BJ (cell line): ENCODE results near the gene MAP2K5. TPM values are rescaled to one million over a fixed set of nuclear protein-coding genes. Genes with fewer than 3 reads are reported as not detected.

ENCODE experiments used
- CTCF ChIA-PET: fragments of 350-600 bp; formaldehyde crosslinking; extraction: SDS; loops from one replicate; lab custom pipeline; 2021; ENCODE audit warnings: antibody characterized with exemption, inconsistent platforms; lab: Yijun Ruan, JAX
- POLR2A ChIA-PET: fragments of 300-600 bp; sonication (Branson Sonifier 250); formaldehyde crosslinking; extraction: SDS; loops from one replicate; lab custom pipeline; 2021; ENCODE audit warnings: antibody characterized with exemption; lab: Charles Lee
- DNase-seq: peaks from one replicate; pipeline ENCODE4 v3.0.0-alpha.2; 2011; ENCODE audit warnings: low read depth
- H3K27me3 ChIP-seq: 2 replicates; pipeline ENCODE4 v1.6.0; 2011; ENCODE audit warnings: low read length; ENCODE audit not compliant: control insufficient read depth, insufficient read depth
- H3K36me3 ChIP-seq: 2 replicates; pipeline ENCODE4 v1.5.1; 2011; ENCODE audit warnings: low read length; ENCODE audit not compliant: control insufficient read depth, insufficient read depth
- H3K4me3 ChIP-seq: 2 replicates; pipeline ENCODE4 v1.5.1; 2011; ENCODE audit warnings: low read depth, mild to moderate bottlenecking, control low read depth, low read length
- CTCF ChIP-seq: IDR thresholded peaks from 2 replicates; pipeline ENCODE4 v1.5.1; 2011; ENCODE audit warnings: low read depth, mild to moderate bottlenecking, control low read depth, inconsistent platforms, low read length, moderate library complexity; ENCODE audit not compliant: insufficient read depth
- polyA plus RNA-seq: library from polyadenylated mRNA; depleted of rRNA; stranded (reverse); fragments of >200 nt; gene quantifications from 2 replicates; pipeline ENCODE4 v1.2.3, GENCODE V29; 2011

Gene MAP2K5
- polyA plus RNA-seq, 1 experiment: 5.6 TPM

GRCh38 chr15:67595572-67595971 is 53.1 kb downstream of the MAP2K5 start:
- no peak for TF ChIP-seq CTCF
- Histone ChIP-seq H3K36me3 (0 out of 2 replicates have a peak, but pooled peaks cover 2% of the 10 kb centered on the region), H3K27me3 (no peaks in the 10 kb centered on the region), H3K4me3 (no peak overlapping the region)
- POLR2A ChIA-PET: no interaction called here
- no peak for DNase-seq
- CTCF ChIA-PET: no interaction called here

- Histone ChIP-seq H3K4me3 (no peak overlapping the region), H3K36me3 (no peaks in the 10 kb centered on the region), H3K27me3 (no peaks in the 10 kb centered on the region)
- no peak for TF ChIP-seq CTCF
- POLR2A ChIA-PET: no interaction called here
- no peak for DNase-seq
- CTCF ChIA-PET: no interaction called here
Measured at GRCh38 chr15:67601073-67601472, 58.6 kb downstream of the MAP2K5 start.

GRCh38 chr15:67603063-67603462 is 60.6 kb downstream of the MAP2K5 start:
- Histone ChIP-seq H3K27me3 (no peaks in the 10 kb centered on the region), H3K4me3 (no peak overlapping the region), H3K36me3 (no peaks in the 10 kb centered on the region)
- TF ChIP-seq CTCF: no peak
- ChIA-PET CTCF (no interaction called here), POLR2A (no interaction called here)
- no peak for DNase-seq

- Histone ChIP-seq H3K27me3 (no peaks in the 10 kb centered on the region), H3K4me3 (no peak overlapping the region), H3K36me3 (no peaks in the 10 kb centered on the region)
- no peak for DNase-seq
- POLR2A ChIA-PET: no interaction called here
- no peak for TF ChIP-seq CTCF
- CTCF ChIA-PET: no interaction called here
Measured at GRCh38 chr15:67605871-67606270, 63.4 kb downstream of the MAP2K5 start.

GRCh38 chr15:67606742-67607141 is 64.2 kb downstream of the MAP2K5 start:
- DNase-seq: no peak
- Histone ChIP-seq H3K4me3 (no peak overlapping the region), H3K27me3 (no peaks in the 10 kb centered on the region), H3K36me3 (no peaks in the 10 kb centered on the region)
- ChIA-PET CTCF (no interaction called here), POLR2A (no interaction called here)
- TF ChIP-seq CTCF: no peak
